Endothelial cell of umbilical vein (primary cell): Measurements from ENCODE around the gene HHATL.

Experiments
- EZH2 ChIP-seq: IDR thresholded peaks from 2 replicates; pipeline ENCODE4 v1.6.1; 2012; ENCODE audit warnings: borderline replicate concordance, low read depth, mild to moderate bottlenecking, moderate library complexity, low read length, inconsistent platforms; ENCODE audit not compliant: severe bottlenecking
- FOS ChIP-seq: IDR thresholded peaks from 2 replicates; pipeline ENCODE4 v1.6.1; 2011; ENCODE audit warnings: mild to moderate bottlenecking, low read length, moderate library complexity, borderline replicate concordance; ENCODE audit not compliant: insufficient read depth
- POLR2A ChIP-seq: IDR thresholded peaks from 2 replicates; pipeline ENCODE4 v1.6.1; 2012; ENCODE audit warnings: low read depth, mild to moderate bottlenecking, control low read depth, low read length
- POLR2AphosphoS5 ChIP-seq: IDR thresholded peaks from 2 replicates; pipeline ENCODE4 v1.6.1; 2012; ENCODE audit warnings: low read depth, mild to moderate bottlenecking, control low read depth, low read length, moderate library complexity; ENCODE audit not compliant: insufficient read depth
- TF ChIP-seq, protein P1 (sequence below), 2 donors: IDR thresholded peaks; 1 replicate in 1 of 2; 2 replicates in 1 of 2; pipeline ENCODE4 v1.5.1; 2011; ENCODE audit warnings: low read length in 2 of 2, mild to moderate bottlenecking in 2 of 2, moderate library complexity in 2 of 2, control low read depth in 1 of 2, inconsistent platforms in 1 of 2, low read depth in 1 of 2; ENCODE audit not compliant: insufficient read depth in 1 of 2; ENCODE audit errors: extremely low read depth in 1 of 2
- TF ChIP-seq, protein P2 (sequence below): IDR thresholded peaks from 2 replicates; pipeline ENCODE4 v1.6.1; 2011; ENCODE audit not compliant: insufficient read depth, insufficient read length

DNA sequence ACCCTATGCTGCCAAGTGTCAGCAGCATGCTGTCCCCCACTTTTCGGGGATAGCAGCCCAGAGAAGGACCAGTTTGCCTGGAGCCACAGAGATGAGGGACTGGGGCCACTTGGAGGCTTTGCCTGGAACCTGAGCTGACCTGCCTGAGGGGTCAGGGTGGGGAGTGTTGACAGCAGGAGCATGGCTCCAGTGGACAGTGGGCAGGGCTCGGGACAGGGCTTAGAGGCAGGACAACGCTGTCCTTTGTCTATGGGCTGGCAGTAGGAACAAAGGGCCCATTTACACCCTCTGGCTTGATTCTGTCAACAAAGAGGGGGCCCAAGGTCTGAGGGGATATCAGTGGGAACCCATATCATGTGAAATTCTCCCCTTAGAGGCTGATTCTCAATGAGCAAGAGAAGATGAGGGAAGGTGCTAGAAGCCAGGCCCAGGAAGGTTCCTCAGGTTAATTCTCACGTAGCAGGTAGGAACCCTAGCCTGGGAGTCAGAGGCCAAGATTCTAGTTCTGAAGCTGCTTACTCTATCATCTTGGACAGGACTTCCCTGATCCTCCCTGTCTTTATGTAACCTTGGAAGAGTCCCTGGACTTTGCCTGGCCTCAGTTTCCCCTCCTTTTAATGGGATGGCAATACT lies 29.7 kb upstream of the HHATL start:
- TF ChIP-seq, protein P1, sequence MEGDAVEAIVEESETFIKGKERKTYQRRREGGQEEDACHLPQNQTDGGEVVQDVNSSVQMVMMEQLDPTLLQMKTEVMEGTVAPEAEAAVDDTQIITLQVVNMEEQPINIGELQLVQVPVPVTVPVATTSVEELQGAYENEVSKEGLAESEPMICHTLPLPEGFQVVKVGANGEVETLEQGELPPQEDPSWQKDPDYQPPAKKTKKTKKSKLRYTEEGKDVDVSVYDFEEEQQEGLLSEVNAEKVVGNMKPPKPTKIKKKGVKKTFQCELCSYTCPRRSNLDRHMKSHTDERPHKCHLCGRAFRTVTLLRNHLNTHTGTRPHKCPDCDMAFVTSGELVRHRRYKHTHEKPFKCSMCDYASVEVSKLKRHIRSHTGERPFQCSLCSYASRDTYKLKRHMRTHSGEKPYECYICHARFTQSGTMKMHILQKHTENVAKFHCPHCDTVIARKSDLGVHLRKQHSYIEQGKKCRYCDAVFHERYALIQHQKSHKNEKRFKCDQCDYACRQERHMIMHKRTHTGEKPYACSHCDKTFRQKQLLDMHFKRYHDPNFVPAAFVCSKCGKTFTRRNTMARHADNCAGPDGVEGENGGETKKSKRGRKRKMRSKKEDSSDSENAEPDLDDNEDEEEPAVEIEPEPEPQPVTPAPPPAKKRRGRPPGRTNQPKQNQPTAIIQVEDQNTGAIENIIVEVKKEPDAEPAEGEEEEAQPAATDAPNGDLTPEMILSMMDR (IDR thresholded peaks at IDR 0.05; ENCODE audit: extremely low read depth in 1 of 2, insufficient read depth in 1 of 2, low read depth in 1 of 2, low read length in 2 of 2) = no peak
- TF ChIP-seq POLR2AphosphoS5 (no peak), EZH2 (no peak), POLR2A (no peak), FOS (no peak)
- TF ChIP-seq, protein P2, sequence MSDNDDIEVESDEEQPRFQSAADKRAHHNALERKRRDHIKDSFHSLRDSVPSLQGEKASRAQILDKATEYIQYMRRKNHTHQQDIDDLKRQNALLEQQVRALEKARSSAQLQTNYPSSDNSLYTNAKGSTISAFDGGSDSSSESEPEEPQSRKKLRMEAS = no peak
